Ecto neural progenitor cell (in vitro differentiated cells): ENCODE data around the gene MAN1A1.
"Not testable (repeated sequence)": the region's sequence is repeated elsewhere in the genome, so short reads cannot be mapped to it uniquely, and the experiment has no call there.

Source experiments
- DNase-seq: peaks from one replicate; pipeline ENCODE4 v3.0.0-alpha.2; 2018; ENCODE audit warnings: low spot score

The MAN1A1 gene

DNA sequence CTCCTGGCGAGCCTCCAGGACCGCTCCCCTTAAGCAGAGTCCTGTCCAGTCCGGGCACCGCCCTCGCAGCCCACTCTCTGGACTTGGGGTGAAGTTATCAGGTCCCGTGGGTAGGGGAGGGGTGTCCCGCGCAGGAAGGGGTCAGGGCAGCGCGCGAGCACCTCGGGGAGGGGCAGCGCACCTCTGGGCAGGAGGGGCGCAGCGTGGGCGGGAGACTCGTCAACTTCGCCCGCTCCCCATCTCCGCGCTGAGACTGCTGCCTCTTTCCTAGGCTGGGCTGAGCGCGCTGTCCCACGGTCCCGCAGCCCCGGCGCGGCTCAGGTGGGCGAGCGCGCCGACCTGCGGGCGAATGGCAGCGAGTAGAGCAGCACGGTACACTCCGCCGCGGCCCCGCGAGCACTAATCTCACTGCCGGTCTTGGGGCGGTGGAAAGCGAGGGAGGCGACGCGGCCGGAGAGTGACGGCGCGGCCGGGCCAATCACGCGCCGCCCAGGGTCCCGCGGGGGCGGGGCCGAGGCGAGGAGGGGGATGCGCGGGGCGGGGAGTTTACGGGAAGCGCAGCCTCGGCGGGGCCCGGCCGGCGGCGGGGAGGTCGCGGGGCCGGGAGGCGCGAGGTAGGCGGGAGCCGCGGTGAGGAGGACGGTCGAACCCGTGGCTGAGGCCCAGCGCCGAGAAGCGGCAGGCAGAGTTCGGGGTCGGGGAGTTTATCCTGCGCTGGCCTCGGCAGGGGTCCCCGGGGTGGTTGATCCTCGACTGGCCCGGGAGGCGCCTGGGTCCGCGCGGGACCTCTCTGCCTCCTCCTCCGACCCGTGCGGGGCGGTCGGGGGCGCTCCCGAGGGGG, at the start of gene MAN1A1:
Gene MAN1A1 (minus strand): TSS at position 401 of the 841 bp plus-strand sequence. CDS start 696 bp downstream, outside the sequence.
- DNase-seq = peak; percentile 93

DNA sequence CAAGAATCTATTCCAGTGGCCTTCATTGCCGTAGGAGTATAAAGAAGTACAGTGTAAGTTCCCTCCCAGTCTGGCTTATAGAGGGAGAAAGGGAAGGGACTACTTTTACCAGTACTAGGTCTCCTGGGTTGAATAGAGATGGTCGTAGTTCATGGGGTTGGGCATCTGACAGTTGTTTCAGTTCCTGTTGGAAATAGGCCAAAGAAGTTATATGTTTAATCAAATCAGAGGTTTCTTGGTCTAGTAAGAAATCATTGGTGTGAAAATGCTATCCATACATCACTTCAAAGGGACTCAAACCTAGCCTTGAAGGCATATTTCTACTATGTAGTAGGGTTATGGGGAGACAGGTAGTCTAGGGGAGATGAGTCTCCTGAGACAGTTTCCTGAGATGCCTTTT, 45.6 kb upstream of the MAN1A1 start:
- no peak for DNase-seq

DNA sequence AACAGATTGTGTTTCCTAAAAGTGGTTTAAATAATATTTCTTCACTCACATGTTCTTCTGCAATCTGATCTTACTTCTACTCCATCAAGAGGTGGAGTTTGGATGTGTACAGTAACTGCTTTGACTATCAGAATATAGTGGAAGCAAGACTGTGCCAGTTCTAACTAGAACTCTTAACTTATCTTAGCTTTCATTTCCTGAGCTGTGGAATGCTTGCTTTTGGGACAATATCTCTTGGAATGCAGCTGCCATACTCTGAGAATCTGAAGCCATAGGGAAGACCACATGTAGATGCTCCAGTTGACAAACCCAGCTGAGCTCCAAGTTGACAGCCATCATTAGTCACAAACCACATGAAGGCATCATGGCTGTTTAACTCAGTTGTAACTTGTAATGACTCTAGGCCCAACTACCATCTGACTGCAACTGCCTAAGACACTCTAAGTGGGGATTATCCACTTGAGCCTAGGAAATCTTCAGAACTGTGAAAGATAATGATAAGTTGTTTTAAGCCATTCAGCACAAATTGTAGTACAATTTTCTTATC, 40.8 kb upstream of the MAN1A1 start:
- no peak for DNase-seq

DNA sequence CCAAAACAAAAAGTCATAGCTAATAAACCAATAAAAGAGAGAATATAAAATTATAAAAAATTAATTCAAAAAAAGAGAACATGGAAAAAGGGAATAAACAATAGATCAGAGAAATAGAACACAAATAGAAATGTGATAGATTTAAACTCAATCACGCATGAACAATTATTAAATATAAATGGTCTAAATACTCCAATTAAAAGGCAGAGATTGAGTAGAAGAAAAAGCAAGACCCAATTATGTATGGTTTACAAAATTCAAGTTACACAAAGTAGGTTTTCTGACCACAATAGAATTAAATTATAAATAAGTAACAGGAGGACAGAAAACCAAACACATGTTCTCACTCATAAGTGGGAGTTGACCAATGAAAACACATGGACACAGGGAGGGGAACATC, 36.4 kb upstream of the MAN1A1 start:
- DNase-seq = no peak

DNA sequence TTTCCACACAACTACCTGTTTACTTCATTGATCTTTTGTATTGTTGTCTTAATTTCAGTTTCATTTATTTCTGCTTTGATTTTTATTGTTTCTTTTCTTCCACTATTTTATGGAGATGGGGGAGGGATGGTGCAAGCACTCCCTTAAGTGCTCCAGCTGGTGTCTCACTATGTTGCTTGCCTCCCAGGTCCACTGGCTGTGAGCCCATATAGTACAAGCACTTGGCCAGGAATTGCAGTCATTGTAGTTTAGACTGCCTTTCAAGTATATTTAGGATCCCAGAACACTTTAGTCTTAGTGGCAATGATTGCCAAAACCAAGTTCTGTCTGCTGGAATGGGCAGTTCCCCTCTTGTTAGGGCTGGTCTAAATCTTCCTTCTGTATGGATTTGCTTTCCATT, 34.9 kb upstream of the MAN1A1 start:
- no peak for DNase-seq

DNA sequence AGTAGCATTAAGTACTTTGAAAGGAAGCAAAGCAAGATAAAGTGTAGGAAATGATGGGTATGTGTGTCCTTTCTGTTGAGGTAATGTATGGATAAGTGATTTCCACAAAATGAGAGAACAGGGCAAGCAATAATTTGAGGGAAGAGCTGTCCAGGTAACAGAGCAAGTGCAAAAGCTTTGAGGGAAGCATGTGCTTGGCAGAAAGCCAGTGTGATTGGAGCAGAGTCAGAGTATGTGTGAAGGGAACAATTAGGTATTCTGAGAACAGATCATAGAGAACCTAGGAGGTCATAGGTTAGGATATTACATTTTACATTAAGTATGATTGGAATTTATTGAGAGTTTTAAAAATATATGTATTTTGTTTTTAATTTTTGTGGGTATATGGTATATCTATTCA, 30.2 kb upstream of the MAN1A1 start:
- DNase-seq = no peak

DNA sequence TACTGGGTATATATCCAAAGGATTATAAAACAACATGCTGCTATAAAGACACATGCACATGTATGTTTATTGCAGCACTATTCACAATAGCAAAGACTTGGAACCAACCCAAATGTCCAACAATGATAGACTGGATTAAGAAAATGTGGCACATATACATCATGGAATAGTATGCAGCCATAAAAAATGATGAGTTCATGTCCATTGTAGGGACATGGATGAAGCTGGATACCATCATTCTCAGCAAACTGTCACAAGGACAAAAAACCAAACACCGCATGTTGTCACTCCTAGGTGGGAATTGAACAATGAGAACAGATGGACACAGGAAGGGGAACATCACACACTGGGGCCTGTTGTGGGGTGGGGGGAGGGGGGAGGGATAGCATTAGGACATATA, 27.5 kb upstream of the MAN1A1 start:
- DNase-seq = not testable (repeated sequence)

DNA sequence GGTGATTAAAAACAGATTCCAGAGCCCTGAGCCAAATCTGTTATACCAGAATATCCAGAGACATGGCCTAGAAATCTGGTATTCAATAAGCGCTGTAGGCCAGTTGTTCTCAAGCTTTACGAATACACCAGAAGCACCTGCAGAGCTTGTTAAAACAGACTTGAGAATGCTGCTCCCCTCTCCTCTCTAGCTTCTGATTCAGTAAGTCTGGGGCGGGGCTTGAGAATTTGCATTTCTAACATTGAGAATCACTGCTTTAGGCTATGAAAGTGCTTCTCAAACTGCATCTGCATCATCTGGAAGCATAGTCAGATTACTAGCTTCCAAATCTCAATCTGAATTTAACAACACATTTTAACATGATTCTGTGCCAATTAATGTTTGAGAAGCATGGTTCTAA, 20.5 kb upstream of the MAN1A1 start:
- no peak for DNase-seq

DNA sequence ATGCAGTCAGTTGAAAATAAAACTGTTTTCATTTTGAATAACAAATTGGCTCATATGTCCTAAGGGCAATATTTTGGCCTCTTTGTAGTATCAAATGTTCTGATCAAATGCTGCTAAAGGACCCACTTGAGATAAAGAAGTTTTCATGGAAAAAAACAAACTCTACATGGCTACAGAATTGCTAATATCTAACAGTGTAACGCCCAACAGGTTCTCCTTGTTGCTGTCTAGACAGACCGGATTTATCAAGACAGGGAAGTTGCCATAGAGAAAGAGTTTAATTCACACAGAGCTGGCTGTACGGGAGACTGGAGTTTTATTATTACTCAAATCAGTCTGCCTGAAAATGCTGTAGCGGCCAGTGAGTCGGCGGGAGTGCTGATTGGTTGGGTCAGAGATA, 19.4 kb upstream of the MAN1A1 start:
- no peak for DNase-seq

DNA sequence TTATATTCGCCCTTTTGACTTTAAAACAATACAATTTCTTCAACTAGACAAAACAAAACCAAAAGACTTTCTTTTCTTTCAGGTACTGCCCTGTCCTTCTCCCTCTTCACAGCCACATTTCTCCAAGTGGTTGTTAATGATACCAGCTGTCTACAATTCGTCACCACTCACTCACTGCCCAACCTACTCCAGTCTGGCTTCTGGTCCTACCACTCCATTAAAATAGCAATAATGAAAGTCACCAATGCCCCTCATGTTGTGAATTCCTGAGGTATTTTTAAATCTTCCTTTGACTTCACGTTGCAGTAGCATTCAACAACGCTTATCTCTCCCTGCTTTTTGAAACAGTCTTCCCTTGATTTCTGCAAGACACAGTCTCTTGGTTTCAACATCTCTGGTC, 11.6 kb upstream of the MAN1A1 start:
- DNase-seq = no peak

DNA sequence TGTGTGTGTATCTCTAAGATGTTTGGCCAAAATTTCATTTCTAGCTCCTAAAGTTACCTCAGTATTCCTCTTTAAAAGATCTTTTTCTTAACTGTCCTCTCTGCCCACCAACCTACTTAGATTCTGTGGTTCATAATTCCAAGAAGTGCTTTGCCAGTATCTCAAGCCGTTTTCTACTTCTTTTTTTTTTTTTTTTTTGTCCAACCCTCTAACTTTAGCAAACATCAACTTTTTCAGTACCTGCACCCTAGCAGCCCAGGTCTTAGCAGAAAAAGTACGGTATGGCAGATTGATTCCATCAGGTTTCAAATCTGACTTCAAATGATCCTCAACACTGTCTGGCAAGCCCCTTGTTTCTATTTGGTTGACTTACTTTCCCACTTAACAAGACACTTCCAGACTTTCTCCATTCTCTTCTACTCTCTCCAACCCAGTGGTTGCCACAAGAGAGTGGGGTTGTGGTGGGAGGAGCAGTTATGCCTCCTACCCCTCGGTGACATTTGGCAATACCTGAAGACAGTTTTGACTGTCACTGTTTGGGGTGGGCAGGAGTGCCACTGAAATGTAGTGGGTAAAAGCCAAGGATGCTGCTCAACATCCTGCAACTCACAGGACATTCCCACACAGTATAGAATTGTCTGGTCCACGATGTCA, 10.8 kb upstream of the MAN1A1 start:
- DNase-seq = no peak

DNA sequence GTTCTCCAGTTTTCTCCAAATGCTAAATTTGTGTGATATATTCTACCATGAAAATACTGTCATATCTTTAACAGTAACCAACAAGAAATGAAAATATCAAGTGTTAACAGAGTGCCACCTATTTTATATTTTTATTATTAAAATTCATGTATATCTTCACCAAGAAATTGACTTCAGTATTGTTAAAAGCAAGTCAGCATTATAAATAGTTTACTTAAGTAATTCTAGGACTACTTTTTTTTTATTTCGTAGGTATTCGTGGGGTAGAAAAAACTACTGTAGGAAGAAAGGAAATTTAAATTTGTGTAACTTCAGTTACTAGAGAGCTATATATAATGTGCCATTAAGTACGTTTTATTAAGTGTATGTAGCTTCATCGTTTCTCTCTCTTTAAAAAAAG, 6.3 kb upstream of the MAN1A1 start:
- DNase-seq = no peak

DNA sequence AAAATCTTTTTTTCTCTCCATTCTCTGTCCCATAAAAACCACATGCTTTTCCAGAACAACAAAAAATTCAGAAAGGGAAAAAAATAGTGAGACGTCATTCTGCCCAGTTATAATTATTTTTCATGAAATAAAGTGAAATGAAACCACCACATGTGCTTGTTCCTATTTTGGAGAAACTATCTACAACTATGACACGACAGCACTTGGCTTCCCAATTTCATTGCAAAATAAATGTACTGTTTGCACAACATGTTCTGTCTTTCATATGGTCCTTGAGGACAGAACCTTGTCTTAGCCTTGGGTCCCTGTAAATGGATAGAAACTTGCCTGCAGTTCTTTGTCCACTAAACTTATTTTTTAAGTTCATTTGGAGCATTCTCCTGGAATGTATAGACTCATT, 5.6 kb upstream of the MAN1A1 start:
- no peak for DNase-seq

DNA sequence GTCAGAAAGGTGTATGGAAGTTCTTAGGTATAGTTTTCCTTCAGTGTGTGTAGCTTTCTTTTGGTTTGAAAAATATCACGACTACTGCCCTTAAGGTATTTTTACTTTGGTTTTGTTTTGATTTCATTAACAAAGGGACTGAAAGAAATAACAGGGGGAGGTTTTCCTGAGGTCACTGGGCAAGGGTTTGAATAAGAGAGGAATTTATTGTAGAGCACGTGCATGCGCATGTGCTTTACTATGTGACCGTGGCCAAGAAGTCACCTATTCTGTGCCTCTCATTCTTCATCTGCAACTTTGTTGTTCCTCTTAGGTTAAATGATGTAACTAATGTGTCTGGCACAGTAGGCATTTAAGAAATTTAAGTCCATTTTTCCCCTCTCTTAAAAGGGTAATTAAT, 4.1 kb upstream of the MAN1A1 start:
- DNase-seq = no peak

DNA sequence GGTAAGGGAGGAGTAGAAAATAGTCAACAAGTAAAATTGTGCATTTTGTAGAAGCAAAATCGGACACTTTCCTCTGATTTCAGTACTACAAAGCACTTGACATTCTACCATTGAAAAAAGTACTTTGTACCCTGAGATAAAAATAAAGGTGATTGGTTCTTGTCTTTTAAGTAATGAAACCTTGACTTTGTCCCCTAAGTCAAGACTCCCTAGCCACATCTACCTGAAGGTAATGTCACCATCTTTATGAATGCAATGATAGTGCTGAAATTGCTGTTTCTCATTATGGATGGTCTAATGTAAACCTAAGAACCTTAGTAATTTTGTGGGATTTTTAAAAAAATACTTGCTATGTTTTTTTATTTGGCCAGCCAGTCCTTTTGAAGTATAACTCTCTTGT, 2.4 kb upstream of the MAN1A1 start:
- DNase-seq = no peak

DNA sequence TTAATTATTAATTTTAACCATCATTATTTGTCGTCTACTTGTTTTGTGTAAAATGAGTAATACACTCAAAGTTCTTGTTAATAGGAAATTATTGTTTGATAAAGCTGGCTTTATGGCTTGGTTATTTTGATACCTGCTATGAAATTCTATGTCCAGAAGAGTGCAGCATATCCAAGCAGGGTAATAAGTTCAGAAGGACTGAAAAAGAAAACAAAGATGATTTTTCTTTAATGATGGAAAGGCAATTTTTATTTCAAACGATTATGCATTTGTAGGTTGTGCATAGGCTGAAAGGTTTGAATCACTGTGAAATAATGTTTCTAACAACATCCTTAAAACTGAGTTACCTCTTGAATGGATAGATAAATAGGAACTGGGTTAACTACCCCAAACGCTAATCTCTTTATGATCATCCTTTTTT, 1.4 kb upstream of the MAN1A1 start:
- DNase-seq = no peak

DNA sequence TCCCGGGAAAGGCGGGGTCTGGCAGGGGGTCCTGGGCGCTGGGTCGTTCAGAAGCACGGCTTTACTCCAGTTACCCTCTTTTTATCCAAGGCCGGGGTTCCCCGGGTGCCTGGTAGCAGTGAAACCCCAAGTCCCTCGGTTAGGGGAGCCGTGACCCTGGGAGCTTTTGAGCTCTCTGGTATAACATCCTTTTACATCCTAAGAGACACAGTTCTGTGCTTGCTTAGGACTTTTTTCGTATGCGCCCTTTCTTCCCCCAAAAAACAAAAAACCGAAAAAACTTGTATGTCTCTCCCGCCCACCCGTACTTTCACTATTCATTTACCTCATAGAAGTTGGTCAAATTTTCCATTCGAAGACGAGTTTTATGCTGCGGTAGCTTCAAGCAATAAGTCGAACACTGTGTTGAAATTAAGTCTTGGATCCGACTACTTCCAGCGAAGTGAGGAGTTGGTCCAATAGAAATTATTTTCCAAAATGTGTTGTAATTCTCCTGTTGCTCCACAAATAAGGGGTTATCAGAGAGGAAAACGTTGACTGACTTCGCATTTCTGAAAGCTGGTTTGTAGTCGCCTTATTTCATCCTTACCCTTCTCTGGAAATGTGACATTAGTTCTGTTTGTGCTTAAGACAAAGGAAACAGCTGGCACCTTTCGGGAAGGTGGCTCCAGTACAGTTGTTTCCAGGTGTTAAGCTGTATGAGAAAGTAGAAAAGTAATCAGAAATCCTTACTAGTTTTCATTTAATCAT, 816 bp upstream of the MAN1A1 start:
- no peak for DNase-seq

DNA sequence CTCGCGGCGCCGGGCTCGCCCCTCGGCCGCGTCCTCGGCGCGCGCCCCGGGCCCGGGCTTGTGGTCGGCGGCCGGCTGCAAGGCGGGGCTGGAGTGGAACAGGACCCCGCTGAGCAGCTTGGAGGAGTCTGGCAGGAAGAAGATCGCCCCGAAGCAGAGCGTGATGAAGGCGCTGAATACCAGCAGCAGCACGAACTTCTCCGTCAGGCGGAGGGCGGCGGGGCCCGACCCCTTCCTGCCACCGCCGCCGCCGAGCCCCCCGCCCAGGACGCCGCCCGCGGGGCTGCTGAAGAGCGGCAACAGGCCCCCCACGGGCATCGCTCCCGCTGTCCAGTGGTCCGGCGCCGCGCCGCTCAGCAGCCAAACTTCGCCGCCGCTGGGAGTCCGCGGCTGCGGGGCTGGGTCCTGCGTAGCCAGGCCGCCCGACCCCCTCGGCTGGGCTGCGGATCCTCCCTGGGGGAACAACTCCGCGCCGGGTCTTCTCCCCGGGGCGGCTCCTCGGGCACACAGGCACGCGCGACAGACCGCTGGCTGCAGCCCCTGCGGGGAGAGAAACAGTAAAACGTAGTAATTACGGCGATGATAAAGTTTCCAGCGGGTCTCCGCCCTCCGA, 707 bp downstream of the MAN1A1 start:
- peak; percentile 74 for DNase-seq

DNA sequence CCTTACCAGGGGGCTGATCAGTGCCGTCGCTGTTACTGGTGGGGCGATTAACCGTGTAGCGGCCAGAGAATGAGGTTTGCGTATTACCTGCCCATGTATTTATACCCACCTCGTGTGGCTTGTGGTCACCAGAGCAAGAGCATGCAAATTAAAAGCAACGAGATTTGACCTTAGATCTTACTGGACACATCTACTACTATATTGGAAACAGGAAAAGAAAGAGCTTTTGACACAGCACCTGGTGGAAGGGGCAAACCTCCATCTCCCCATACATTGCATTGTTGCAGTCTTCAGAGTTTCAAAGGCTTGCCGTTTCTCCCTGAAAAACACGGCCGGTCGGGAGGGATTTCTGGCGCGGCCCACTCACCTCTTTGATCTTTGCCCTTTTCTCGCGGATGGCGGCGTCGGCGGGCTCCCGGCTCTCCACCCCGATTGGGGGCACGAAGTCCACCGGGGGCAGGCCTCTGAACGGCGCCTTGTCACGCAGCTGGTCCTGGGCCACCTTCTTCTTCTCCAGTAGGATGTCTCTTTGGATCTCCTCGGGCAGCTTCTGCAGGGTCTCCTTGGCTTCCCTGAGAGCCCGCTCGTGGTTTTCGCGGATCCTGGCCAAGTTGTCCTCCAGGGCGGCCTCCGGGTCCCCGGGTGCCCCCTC, 1.3 kb downstream of the MAN1A1 start:
- DNase-seq = peak; percentile 65

DNA sequence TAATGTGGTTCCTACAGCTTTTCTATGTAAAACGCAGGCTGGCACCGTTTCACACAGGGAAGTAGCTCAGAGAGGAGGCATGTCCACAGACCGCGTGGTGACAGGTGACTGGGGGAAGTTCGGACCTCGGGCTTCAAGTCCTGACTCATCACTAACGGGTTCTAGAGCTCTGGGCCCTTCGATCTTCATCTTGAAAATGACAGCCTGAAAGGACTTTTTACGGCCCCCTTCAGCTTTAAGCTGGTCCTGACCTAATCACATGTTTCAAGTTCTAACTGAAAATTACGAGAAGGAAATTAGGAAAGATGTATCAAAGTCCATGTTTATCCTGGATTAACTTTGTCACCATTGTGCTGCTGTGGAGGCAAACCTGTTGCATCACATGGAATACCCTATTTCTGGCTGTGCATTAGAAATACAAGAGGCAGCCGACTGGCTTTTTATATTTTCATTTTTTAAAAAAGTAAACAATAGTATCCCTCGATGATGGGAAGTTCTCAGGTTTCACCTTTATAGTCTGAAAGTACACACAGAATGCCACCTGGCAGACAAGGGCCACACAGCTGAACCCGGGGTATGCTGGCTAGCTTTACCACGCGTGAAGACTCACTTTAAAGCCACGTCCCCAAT, 2.0 kb downstream of the MAN1A1 start:
- DNase-seq = no peak

DNA sequence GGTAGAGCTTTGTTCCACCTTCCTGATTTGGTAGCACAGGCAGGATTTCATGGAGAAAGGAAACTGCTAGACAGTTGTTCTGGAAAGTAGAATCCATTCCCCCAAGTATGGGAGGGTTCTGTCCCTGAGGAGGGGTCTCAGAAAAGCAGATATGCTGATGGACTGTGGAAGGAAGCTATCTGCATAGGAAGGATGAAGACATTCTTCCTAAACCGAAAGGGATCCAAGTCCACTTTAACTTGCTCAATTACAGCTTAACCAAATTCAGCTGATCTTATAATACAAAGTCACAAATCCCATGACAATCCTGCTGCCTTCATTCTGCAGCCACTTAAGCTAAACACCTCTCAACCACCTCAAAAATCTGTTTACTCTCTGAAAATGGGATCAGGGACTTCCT, 2.6 kb downstream of the MAN1A1 start:
- DNase-seq = no peak
